PC-9 (cell line): ENCODE measurements around the gene GBX1. TPM values are rescaled to one million over a fixed set of nuclear protein-coding genes. Genes with fewer than 3 reads are reported as not detected.

Experiments
- BruUV-seq: library from RNA; stranded (reverse); fragments of 400-500 nt; replicated peaks from 2 replicates; lab custom pipeline; 2021; lab: Mats Ljungman, UMichigan
- CTCF ChIA-PET: fragments of 300-600 bp; sonication (Branson Sonifier 250); formaldehyde crosslinking; loops from one replicate; lab custom pipeline; 2022; ENCODE audit warnings: antibody characterized with exemption; lab: Charles Lee
- POLR2A ChIA-PET: fragments of 300-600 bp; sonication (Branson Sonifier 250); formaldehyde crosslinking; loops from one replicate; lab custom pipeline; 2022; ENCODE audit warnings: antibody characterized with exemption; ENCODE audit not compliant: unreplicated experiment; lab: Charles Lee
- DNase-seq, 2 experiments: peaks; one replicate each; pipeline versions ENCODE4 v3.0.0 to v3.0.0-alpha.2; 2015 to 2022; ENCODE audit warnings: mixed read lengths in 1 of 2
- H2AFZ ChIP-seq: fragments of 200-600 bp; sonication (generic); 2 replicates; pipeline ENCODE4 v1.8.1; 2017; ENCODE audit warnings: antibody characterized with exemption
- H3F3A ChIP-seq: fragments of 200-600 bp; sonication (generic); 2 replicates; pipeline ENCODE4 v1.8.1; 2017; ENCODE audit warnings: antibody characterized with exemption, mild to moderate bottlenecking, low read depth; ENCODE audit not compliant: insufficient read depth
- H3K27ac ChIP-seq: fragments of 200-600 bp; sonication (generic); 2 replicates; pipeline ENCODE4 v1.6.1; 2016; ENCODE audit warnings: mixed run types
- H3K27me3 ChIP-seq: fragments of 200-600 bp; sonication (generic); 2 replicates; pipeline ENCODE4 v1.6.1; 2016; ENCODE audit warnings: low read depth, mixed run types; ENCODE audit not compliant: insufficient read depth
- H3K36me3 ChIP-seq: fragments of 200-600 bp; sonication (generic); 2 replicates; pipeline ENCODE4 v1.6.1; 2016; ENCODE audit warnings: low read depth, mixed run types
- H3K4me1 ChIP-seq: fragments of 200-600 bp; sonication (generic); replicated peaks from 2 replicates; pipeline ENCODE4 v1.6.1; 2016; ENCODE audit warnings: mixed run types; ENCODE audit not compliant: insufficient read depth
- H3K4me2 ChIP-seq: fragments of 200-600 bp; sonication (generic); 2 replicates; pipeline ENCODE4 v1.6.1; 2017; ENCODE audit warnings: mixed run types
- H3K4me3 ChIP-seq: fragments of 200-600 bp; sonication (generic); 2 replicates; pipeline ENCODE4 v1.6.1; 2016; ENCODE audit warnings: mixed run types
- H3K79me2 ChIP-seq: fragments of 200-600 bp; sonication (generic); 2 replicates; pipeline ENCODE4 v1.6.1; 2017; ENCODE audit warnings: low read depth, mixed run types
- H3K9me2 ChIP-seq: fragments of 200-600 bp; sonication (generic); 2 replicates; pipeline ENCODE4 v1.8.1; 2017; ENCODE audit warnings: mild to moderate bottlenecking; ENCODE audit not compliant: insufficient read depth
- H3K9me3 ChIP-seq: fragments of 200-600 bp; sonication (generic); 2 replicates; pipeline ENCODE4 v1.8.1; 2016; ENCODE audit warnings: low read depth; ENCODE audit not compliant: insufficient read depth
- H4K20me1 ChIP-seq: fragments of 200-600 bp; sonication (generic); 2 replicates; pipeline ENCODE4 v1.8.1; 2017; ENCODE audit not compliant: insufficient read depth
- CTCF ChIP-seq: fragments of 200-600 bp; sonication (generic); conservative IDR thresholded peaks from 2 replicates; pipeline ENCODE4 v1.6.1; 2017; ENCODE audit warnings: mixed run types, antibody characterized with exemption, mild to moderate bottlenecking, moderate library complexity
- EZH2 ChIP-seq: fragments of 200-600 bp; sonication (generic); IDR thresholded peaks from 2 replicates; pipeline ENCODE4 v1.8.0; 2017; ENCODE audit warnings: antibody characterized with exemption, low read depth
- intact Hi-C: fragments of 100-400 bp; cut with micrococcal nuclease; formaldehyde crosslinking; loops from one replicate; pipeline ENCODE4 v1.10.0; 2022; ENCODE audit not compliant: unreplicated experiment
- total RNA-seq: library from RNA; stranded (reverse); gene quantifications from 2 replicates; pipeline ENCODE4 v1.2.3, GENCODE V29; 2021

Gene GBX1
- total RNA-seq, 1 experiment from 2014 or later: not detected

GRCh38 chr7:151143261-151144015, 24.1 kb downstream of the GBX1 start:
- intact Hi-C loops: no loop called here

GRCh38 chr7:151142686-151143040, 24.8 kb downstream of the GBX1 start:
- Histone ChIP-seq H3K9me2 (no peaks in the 10 kb centered on the region), H3K4me1 (no peaks in the 10 kb centered on the region), H4K20me1 (no peaks in the 10 kb centered on the region; the same call in 1 of the 2 replicates), H3K9me3 (no peaks in the 10 kb centered on the region), H3K27ac (no peak overlapping the region), H3K4me2 (no peak overlapping the region), H2AFZ (no peak overlapping the region), H3K27me3 (no peaks in the 10 kb centered on the region), H3F3A (peaks cover 2% of the 10 kb centered on the region; the same call in 1 of the 2 replicates), H3K4me3 (no peak overlapping the region), H3K36me3 (no peaks in the 10 kb centered on the region), H3K79me2 (no peaks in the 10 kb centered on the region)
- DNase-seq: no peak
- BruUV-seq: no TSS peak
- POLR2A ChIA-PET: no interaction called here
- CTCF ChIA-PET: no interaction called here
- no peak for TF ChIP-seq EZH2
- intact Hi-C loops: no loop called here

More at GRCh38 chr7:151143261-151144015, 24.1 kb downstream of the GBX1 start:
- H3K27ac ChIP-seq: no peak overlapping the region
- CTCF ChIA-PET: no interaction called here
- H2AFZ ChIP-seq: no peak overlapping the region
- no peak overlapping the region for H3K4me3 ChIP-seq
- H4K20me1 ChIP-seq: no peaks in the 10 kb centered on the region; the same call in 1 of the 2 replicates
- H3F3A ChIP-seq: peaks cover 2% of the 10 kb centered on the region; the same call in 1 of the 2 replicates
- POLR2A ChIA-PET: no interaction called here
- no peak overlapping the region for H3K4me2 ChIP-seq
- H3K79me2 ChIP-seq: no peaks in the 10 kb centered on the region
- H3K9me3 ChIP-seq: no peaks in the 10 kb centered on the region
- H3K27me3 ChIP-seq: no peaks in the 10 kb centered on the region
- H3K36me3 ChIP-seq: no peaks in the 10 kb centered on the region
- TF ChIP-seq EZH2: no peak
- no peaks in the 10 kb centered on the region for H3K9me2 ChIP-seq
- BruUV-seq: no TSS peak
- DNase-seq: no peak
- H3K4me1 ChIP-seq: no peaks in the 10 kb centered on the region

- ChIA-PET POLR2A (no interaction called here), CTCF (no interaction called here)
- Histone ChIP-seq H3K4me3 (no peak overlapping the region), H3K9me3 (no peaks in the 10 kb centered on the region), H3K36me3 (no peaks in the 10 kb centered on the region), H3F3A (peaks cover 2% of the 10 kb centered on the region; the same call in 1 of the 2 replicates), H3K4me2 (no peak overlapping the region), H3K9me2 (no peaks in the 10 kb centered on the region), H4K20me1 (no peaks in the 10 kb centered on the region; the same call in 1 of the 2 replicates), H3K27ac (no peak overlapping the region), H3K27me3 (no peaks in the 10 kb centered on the region), H2AFZ (no peak overlapping the region), H3K79me2 (no peaks in the 10 kb centered on the region), H3K4me1 (no peaks in the 10 kb centered on the region)
- no TSS peak for BruUV-seq
- intact Hi-C loops: no loop called here
- TF ChIP-seq EZH2: no peak
- TF ChIP-seq CTCF: no peak
- no peak for DNase-seq
Measured at GRCh38 chr7:151141855-151142685, 25.4 kb downstream of the GBX1 start.

- H3K4me2 ChIP-seq: no peak overlapping the region
- no peaks in the 10 kb centered on the region for H3F3A ChIP-seq
- H3K79me2 ChIP-seq: no peaks in the 10 kb centered on the region
- ChIA-PET POLR2A (no interaction called here), CTCF (no interaction called here)
- H2AFZ ChIP-seq: no peak overlapping the region
- H3K4me3 ChIP-seq: no peak overlapping the region
- no peak for DNase-seq
- H4K20me1 ChIP-seq: no peaks in the 10 kb centered on the region; the same call in 1 of the 2 replicates
- TF ChIP-seq CTCF (no peak), EZH2 (no peak)
- H3K9me2 ChIP-seq: no peaks in the 10 kb centered on the region
- H3K9me3 ChIP-seq: no peaks in the 10 kb centered on the region
- intact Hi-C loops: no loop called here
- H3K27me3 ChIP-seq: no peaks in the 10 kb centered on the region
- no peaks in the 10 kb centered on the region for H3K36me3 ChIP-seq
- H3K4me1 ChIP-seq: no peaks in the 10 kb centered on the region
- no peak overlapping the region for H3K27ac ChIP-seq
- no TSS peak for BruUV-seq
Measured at GRCh38 chr7:151141311-151141854, 26.1 kb downstream of the GBX1 start.
